PFSK-1 (cell line): ENCODE data around the gene PXDN.

Experiments
- FOXP2 ChIP-seq: optimal IDR thresholded peaks from 2 replicates; pipeline ENCODE3; 2011; ENCODE audit warnings: borderline replicate concordance, control low read depth, inconsistent platforms; ENCODE audit not compliant: insufficient read depth; ENCODE audit errors: extremely low read length, extremely low read depth
- POLR2AphosphoS5 ChIP-seq: IDR thresholded peaks from 2 replicates; pipeline ENCODE4 v1.6.1; 2012; ENCODE audit warnings: low read depth, mild to moderate bottlenecking, control low read depth, low read length, moderate library complexity
- REST ChIP-seq, 2 experiments: IDR thresholded peaks; 2 replicates each; pipeline versions ENCODE4 v1.6.1 to v1.8.0; 2011 to 2012; ENCODE audit warnings: low read depth in 2 of 2, low read length in 2 of 2, control low read depth in 1 of 2, inconsistent platforms in 1 of 2, mild to moderate bottlenecking in 1 of 2, moderate library complexity in 1 of 2; ENCODE audit not compliant: insufficient read depth in 1 of 2
- SIN3A ChIP-seq: IDR thresholded peaks from 2 replicates; pipeline ENCODE4 v1.6.1; 2012; ENCODE audit warnings: mild to moderate bottlenecking, low read length, moderate library complexity, borderline replicate concordance; ENCODE audit not compliant: insufficient read depth
- TAF1 ChIP-seq: IDR thresholded peaks from 2 replicates; pipeline ENCODE4 v1.6.1; 2012; ENCODE audit warnings: low read length, control low read depth, borderline replicate concordance; ENCODE audit not compliant: insufficient read depth

PXDN gene

GRCh38 chr2:1619556-1619955 is 124.8 kb downstream of the PXDN start:
- TF ChIP-seq FOXP2 (no peak), SIN3A (no peak), REST (IDR thresholded peaks at IDR 0.05; ENCODE audit: insufficient read depth in 1 of 2, low read depth in 2 of 2, low read length in 2 of 2) (no peak), POLR2AphosphoS5 (no peak), TAF1 (no peak)

- TF ChIP-seq SIN3A (no peak), FOXP2 (no peak), REST (IDR thresholded peaks at IDR 0.05; ENCODE audit: insufficient read depth in 1 of 2, low read depth in 2 of 2, low read length in 2 of 2) (no peak), POLR2AphosphoS5 (no peak)
Measured at GRCh38 chr2:1618974-1619373, 125.3 kb downstream of the PXDN start.

- TF ChIP-seq REST (IDR thresholded peaks at IDR 0.05; ENCODE audit: insufficient read depth in 1 of 2, low read depth in 2 of 2, low read length in 2 of 2) (no peak), TAF1 (no peak), FOXP2 (no peak), POLR2AphosphoS5 (no peak), SIN3A (no peak)
Measured at GRCh38 chr2:1618191-1618961, 125.9 kb downstream of the PXDN start.

GRCh38 chr2:1617425-1618021 is 126.8 kb downstream of the PXDN start:
- no peak for TF ChIP-seq POLR2AphosphoS5
- no peak for TF ChIP-seq TAF1
- TF ChIP-seq FOXP2 = no peak
- TF ChIP-seq SIN3A = no peak
- no peak for TF ChIP-seq REST (IDR thresholded peaks at IDR 0.05; ENCODE audit: insufficient read depth in 1 of 2, low read depth in 2 of 2, low read length in 2 of 2)

DNA sequence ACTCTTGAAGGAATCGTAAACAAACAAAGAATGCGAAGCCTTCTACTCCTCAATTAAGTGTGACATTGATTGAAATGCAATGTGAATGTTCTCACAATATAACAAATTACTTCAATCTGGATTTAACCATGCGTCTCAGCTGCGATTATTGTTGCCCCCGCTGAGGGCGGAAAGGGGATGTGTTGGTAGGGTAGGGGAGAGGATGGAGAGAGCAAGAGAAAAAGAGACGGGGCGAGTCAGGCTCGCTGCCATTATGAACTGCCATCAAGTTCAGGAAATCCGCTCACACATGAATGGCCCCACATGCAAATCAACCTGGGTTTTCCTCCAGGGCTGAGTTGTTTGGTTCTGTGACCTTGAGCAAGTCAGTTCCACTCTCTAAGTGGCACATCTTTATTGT is 129.8 kb downstream of the PXDN start:
- no peak for TF ChIP-seq FOXP2
- no peak for TF ChIP-seq SIN3A
- TF ChIP-seq TAF1 = no peak
- TF ChIP-seq POLR2AphosphoS5 = no peak
- no peak for TF ChIP-seq REST (IDR thresholded peaks at IDR 0.05; ENCODE audit: insufficient read depth in 1 of 2, low read depth in 2 of 2, low read length in 2 of 2)
